GM12878 (cell line): Measurements from ENCODE around the gene LRRC75A. TPM values are rescaled to one million over a fixed set of nuclear protein-coding genes. Genes with fewer than 3 reads are reported as not detected.

ENCODE experiments used
- BRCA1 ChIP-seq: IDR thresholded peaks from 2 replicates; pipeline ENCODE4 v1.6.1; 2011; ENCODE audit warnings: low read depth, low read length, improper control_type of control experiment
- CBX3 ChIP-seq: fragments of 200-600 bp; sonication (generic); IDR thresholded peaks from 2 replicates; pipeline ENCODE4 v1.6.1; 2016; ENCODE audit warnings: low read depth, borderline replicate concordance
- EGR1 ChIP-seq, 2 experiments: IDR thresholded peaks; 1 replicate in 1 of 2; 2 replicates in 1 of 2; pipeline ENCODE4 v1.6.1; 2011 to 2012; ENCODE audit warnings: low read depth in 2 of 2, low read length in 2 of 2, borderline replicate concordance in 1 of 2, mild to moderate bottlenecking in 1 of 2, moderate library complexity in 1 of 2
- ETV6 ChIP-seq, 2 experiments: fragments of 450-650 bp in 1 of 2; IDR thresholded peaks in 1 of 2; conservative IDR thresholded peaks in 1 of 2; 2 replicates each; pipeline ENCODE4 v1.6.1; 2014; ENCODE audit warnings: antibody characterized with exemption in 1 of 2, borderline replicate concordance in 1 of 2, low read depth in 1 of 2, mild to moderate bottlenecking in 1 of 2, moderate library complexity in 1 of 2
- IKZF2 ChIP-seq, 2 experiments: fragments of 450-650 bp; IDR thresholded peaks; 2 replicates each; pipeline ENCODE4 v1.6.1; 2017; ENCODE audit warnings: mild to moderate bottlenecking in 2 of 2, moderate library complexity in 2 of 2
- IRF4 ChIP-seq: IDR thresholded peaks from 2 replicates; pipeline ENCODE4 v1.6.1; 2011; ENCODE audit warnings: low read depth, low read length
- JUND ChIP-seq: IDR thresholded peaks from 2 replicates; pipeline ENCODE4 v1.6.1; 2012; ENCODE audit warnings: low read depth, mild to moderate bottlenecking, low read length, improper control_type of control experiment, moderate library complexity
- KAT2A ChIP-seq: conservative IDR thresholded peaks from 2 replicates; pipeline ENCODE4 v1.6.1; 2011; ENCODE audit warnings: low read depth, low read length; ENCODE audit not compliant: control insufficient read depth
- MEF2A ChIP-seq: IDR thresholded peaks from 2 replicates; pipeline ENCODE4 v1.6.1; 2011; ENCODE audit warnings: low read depth, mild to moderate bottlenecking, low read length, moderate library complexity; ENCODE audit not compliant: insufficient read depth
- MTA3 ChIP-seq: IDR thresholded peaks from 2 replicates; pipeline ENCODE4 v1.6.1; 2012; ENCODE audit warnings: low read length, inconsistent platforms, borderline replicate concordance
- NBN ChIP-seq: fragments of 450-650 bp; IDR thresholded peaks from 2 replicates; pipeline ENCODE4 v1.6.1; 2016
- NFIC ChIP-seq: IDR thresholded peaks from 2 replicates; pipeline ENCODE4 v1.6.1; 2012; ENCODE audit warnings: low read depth, mild to moderate bottlenecking, inconsistent platforms, low read length, moderate library complexity
- NFXL1 ChIP-seq: fragments of 450-650 bp; IDR thresholded peaks from 2 replicates; pipeline ENCODE4 v1.6.1; 2017; ENCODE audit warnings: antibody characterized with exemption, mild to moderate bottlenecking, borderline replicate concordance
- PAX5 ChIP-seq: IDR thresholded peaks from 2 replicates; pipeline ENCODE4 v1.6.1; 2011; ENCODE audit warnings: low read depth, low read length, borderline replicate concordance
- RAD21 ChIP-seq: IDR thresholded peaks from 2 replicates; pipeline ENCODE4 v1.6.1; 2011; ENCODE audit warnings: mild to moderate bottlenecking, low read depth, low read length, moderate library complexity; ENCODE audit not compliant: insufficient read depth
- RCOR1 ChIP-seq: conservative IDR thresholded peaks from 2 replicates; pipeline ENCODE4 v1.6.1; 2012; ENCODE audit warnings: low read depth, low read length, improper control_type of control experiment
- RFX5 ChIP-seq: IDR thresholded peaks from 2 replicates; pipeline ENCODE4 v1.6.1; 2011; ENCODE audit warnings: low read depth, low read length, improper control_type of control experiment
- STAT1 ChIP-seq: fragments of 450-650 bp; conservative IDR thresholded peaks from 2 replicates; pipeline ENCODE4 v1.6.1; 2014; ENCODE audit warnings: antibody characterized with exemption, mild to moderate bottlenecking
- SUPT20H ChIP-seq: IDR thresholded peaks from 2 replicates; pipeline ENCODE4 v1.6.1; 2011; ENCODE audit warnings: low read depth, mild to moderate bottlenecking, low read length, moderate library complexity, borderline replicate concordance; ENCODE audit not compliant: control insufficient read depth
- SUZ12 ChIP-seq: fragments of 200-600 bp; sonication (generic); IDR thresholded peaks from one replicate; pipeline ENCODE4 v1.6.1; 2018; ENCODE audit warnings: antibody characterized with exemption, mild to moderate bottlenecking; ENCODE audit not compliant: unreplicated experiment
- TAF1 ChIP-seq: IDR thresholded peaks from 2 replicates; pipeline ENCODE4 v1.6.1; 2011; ENCODE audit warnings: mild to moderate bottlenecking, low read depth, low read length, borderline replicate concordance
- TARDBP ChIP-seq: IDR thresholded peaks from 2 replicates; pipeline ENCODE4 v1.6.1; 2016; ENCODE audit warnings: borderline replicate concordance
- TCF7 ChIP-seq: IDR thresholded peaks from 2 replicates; pipeline ENCODE4 v1.6.1; 2014; ENCODE audit warnings: antibody characterized with exemption, borderline replicate concordance
- ZNF217 ChIP-seq: fragments of 450-650 bp; IDR thresholded peaks from 2 replicates; pipeline ENCODE4 v1.6.1; 2017; ENCODE audit warnings: antibody characterized with exemption, mild to moderate bottlenecking
- ZNF274 ChIP-seq: IDR thresholded peaks from one replicate; pipeline ENCODE4 v1.8.0; 2011; ENCODE audit not compliant: insufficient read length, insufficient read depth
- polyA plus RNA-seq, 11 experiments: library from polyadenylated mRNA; depleted of rRNA in 4 of 11; unstranded in 6 of 11; stranded (reverse) in 5 of 11; fragments of >200 nt; fragmentation: Nextera tagmentation in 4 of 11; fragmentation: Illumina TruSeq in 1 of 11; extraction: Ambion mirVana in 4 of 11; extraction: Trizol in 1 of 11; gene quantifications; 1 replicate in 1 of 11; 2 replicates in 10 of 11; pipeline versions ENCODE4 v1.2.1 to v1.2.3, GENCODE V29; 2011 to 2016; ENCODE audit warnings: inconsistent platforms in 2 of 11, missing spikeins in 2 of 11, low read depth in 1 of 11
- total RNA-seq, 4 experiments: library from RNA; depleted of rRNA in 3 of 4; stranded (reverse); fragments of >200 nt in 3 of 4; fragmentation: Illumina TruSeq in 1 of 4; extraction: Trizol in 1 of 4; gene quantifications; 2 replicates each; pipeline versions ENCODE4 v1.2.1 to v1.2.3, GENCODE V29; 2013 to 2021
- TF ChIP-seq, protein P1 (sequence below): IDR thresholded peaks from 2 replicates; pipeline ENCODE4 v1.6.1; 2012; ENCODE audit warnings: mild to moderate bottlenecking, low read depth, low read length
- TF ChIP-seq, protein P2 (sequence below): IDR thresholded peaks from 2 replicates; pipeline ENCODE4 v1.6.1; 2012; ENCODE audit warnings: low read depth, low read length, improper control_type of control experiment

LRRC75A gene
- total and polyA plus RNA-seq, 10 of the 15 experiments (the other 5 are each of a cell fraction or from before 2014, with no cell fraction given), result 0.01 to 1.3 (median 0.09) TPM; not detected in 2

DNA sequence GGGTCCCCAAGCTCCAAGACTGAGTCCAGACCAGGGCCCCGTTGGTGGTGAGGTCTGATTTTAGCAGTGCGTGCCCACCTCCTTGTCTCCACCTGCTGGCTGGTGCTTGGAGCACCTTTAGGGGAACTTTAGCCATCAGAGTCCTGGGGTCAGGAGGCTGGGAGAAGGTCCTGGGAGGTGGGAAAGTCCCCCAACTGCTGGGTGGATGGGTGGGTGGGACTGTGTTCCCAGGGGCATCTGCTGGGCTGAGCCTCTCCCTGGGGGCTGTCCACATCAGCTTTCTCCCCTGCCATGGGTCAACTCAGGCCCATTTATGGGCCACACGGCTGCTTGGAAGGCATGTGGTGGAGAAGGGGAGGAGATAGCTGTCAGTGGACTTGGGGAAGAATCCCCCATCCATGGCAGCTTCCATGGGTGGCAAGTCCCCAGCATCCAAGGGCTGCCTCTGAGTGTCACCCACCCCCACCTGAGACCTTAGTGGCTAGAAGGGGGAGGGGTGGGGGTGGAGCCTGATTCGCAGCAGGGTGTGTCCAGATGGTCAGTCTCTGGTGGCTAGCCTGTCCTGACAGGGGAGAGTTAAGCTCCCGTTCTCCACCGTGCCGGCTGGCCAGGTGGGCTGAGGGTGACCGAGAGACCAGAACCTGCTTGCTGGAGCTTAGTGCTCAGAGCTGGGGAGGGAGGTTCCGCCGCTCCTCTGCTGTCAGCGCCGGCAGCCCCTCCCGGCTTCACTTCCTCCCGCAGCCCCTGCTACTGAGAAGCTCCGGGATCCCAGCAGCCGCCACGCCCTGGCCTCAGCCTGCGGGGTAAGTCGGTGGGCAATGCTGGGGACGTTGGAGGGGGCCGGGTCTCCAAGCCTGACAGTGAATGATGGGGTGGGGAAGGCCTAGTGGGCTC, 76.7 kb downstream of the LRRC75A start, which contains the start of gene TRPV2 (continued):
- TF ChIP-seq BRCA1 (no peak), CBX3 (no peak), TCF7 (no peak), NBN (peak; percentile 72), NFIC (no peak), MTA3 (no peak; the same call in 1 of the 2 replicates), IKZF2 (IDR thresholded peaks at IDR 0.05) (peak; percentile 67 to 69; a peak in 3 of 4 replicates), NFXL1 (no peak), IRF4 (0 out of 2 replicates have a peak, but pooled peaks have one; percentile 6), KAT2A (no peak), ZNF274 (no peak), STAT1 (no peak), ETV6 (conservative IDR thresholded peaks at IDR 0.05 in 1 of 2, IDR thresholded peaks at IDR 0.05 in 1 of 2; ENCODE audit: borderline replicate concordance in 1 of 2, low read depth in 1 of 2) (no peak), RCOR1 (no peak), TARDBP (peak; percentile 67; the same call in 1 of the 2 replicates), JUND (no peak), ZNF217 (no peak), SUZ12 (no peak), MEF2A (no peak), RFX5 (no peak), RAD21 (peak; percentile 94), SUPT20H (no peak), PAX5 (no peak), EGR1 (IDR thresholded peaks at IDR 0.05; ENCODE audit: borderline replicate concordance in 1 of 2, low read depth in 2 of 2, low read length in 2 of 2) (peak in 1 of 2 experiments; percentile 20; a peak in 1 of 3 replicates), TAF1 (0 out of 2 replicates have a peak, but pooled peaks have one; percentile 9)
- TF ChIP-seq, protein P1, sequence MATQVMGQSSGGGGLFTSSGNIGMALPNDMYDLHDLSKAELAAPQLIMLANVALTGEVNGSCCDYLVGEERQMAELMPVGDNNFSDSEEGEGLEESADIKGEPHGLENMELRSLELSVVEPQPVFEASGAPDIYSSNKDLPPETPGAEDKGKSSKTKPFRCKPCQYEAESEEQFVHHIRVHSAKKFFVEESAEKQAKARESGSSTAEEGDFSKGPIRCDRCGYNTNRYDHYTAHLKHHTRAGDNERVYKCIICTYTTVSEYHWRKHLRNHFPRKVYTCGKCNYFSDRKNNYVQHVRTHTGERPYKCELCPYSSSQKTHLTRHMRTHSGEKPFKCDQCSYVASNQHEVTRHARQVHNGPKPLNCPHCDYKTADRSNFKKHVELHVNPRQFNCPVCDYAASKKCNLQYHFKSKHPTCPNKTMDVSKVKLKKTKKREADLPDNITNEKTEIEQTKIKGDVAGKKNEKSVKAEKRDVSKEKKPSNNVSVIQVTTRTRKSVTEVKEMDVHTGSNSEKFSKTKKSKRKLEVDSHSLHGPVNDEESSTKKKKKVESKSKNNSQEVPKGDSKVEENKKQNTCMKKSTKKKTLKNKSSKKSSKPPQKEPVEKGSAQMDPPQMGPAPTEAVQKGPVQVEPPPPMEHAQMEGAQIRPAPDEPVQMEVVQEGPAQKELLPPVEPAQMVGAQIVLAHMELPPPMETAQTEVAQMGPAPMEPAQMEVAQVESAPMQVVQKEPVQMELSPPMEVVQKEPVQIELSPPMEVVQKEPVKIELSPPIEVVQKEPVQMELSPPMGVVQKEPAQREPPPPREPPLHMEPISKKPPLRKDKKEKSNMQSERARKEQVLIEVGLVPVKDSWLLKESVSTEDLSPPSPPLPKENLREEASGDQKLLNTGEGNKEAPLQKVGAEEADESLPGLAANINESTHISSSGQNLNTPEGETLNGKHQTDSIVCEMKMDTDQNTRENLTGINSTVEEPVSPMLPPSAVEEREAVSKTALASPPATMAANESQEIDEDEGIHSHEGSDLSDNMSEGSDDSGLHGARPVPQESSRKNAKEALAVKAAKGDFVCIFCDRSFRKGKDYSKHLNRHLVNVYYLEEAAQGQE, result no peak
- TF ChIP-seq, protein P2, sequence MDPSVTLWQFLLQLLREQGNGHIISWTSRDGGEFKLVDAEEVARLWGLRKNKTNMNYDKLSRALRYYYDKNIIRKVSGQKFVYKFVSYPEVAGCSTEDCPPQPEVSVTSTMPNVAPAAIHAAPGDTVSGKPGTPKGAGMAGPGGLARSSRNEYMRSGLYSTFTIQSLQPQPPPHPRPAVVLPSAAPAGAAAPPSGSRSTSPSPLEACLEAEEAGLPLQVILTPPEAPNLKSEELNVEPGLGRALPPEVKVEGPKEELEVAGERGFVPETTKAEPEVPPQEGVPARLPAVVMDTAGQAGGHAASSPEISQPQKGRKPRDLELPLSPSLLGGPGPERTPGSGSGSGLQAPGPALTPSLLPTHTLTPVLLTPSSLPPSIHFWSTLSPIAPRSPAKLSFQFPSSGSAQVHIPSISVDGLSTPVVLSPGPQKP, result no peak
